Lower leg skin (tissue), 4 donors: Measurements from ENCODE around the gene ZNF606. TPM values are rescaled to one million over a fixed set of nuclear protein-coding genes. Genes with fewer than 3 reads are reported as not detected.

Experiments
- DNase-seq, 2 donors: peaks; one replicate each; pipeline ENCODE4 v3.0.0-alpha.2; 2019; ENCODE audit warnings: low spot score in 2 of 2
- H3K4me3 ChIP-seq: fragments of 200-600 bp; sonication (generic); 2 replicates; pipeline ENCODE4 v1.5.1; 2017; ENCODE audit warnings: mild to moderate bottlenecking, low read depth; ENCODE audit not compliant: poor library complexity, severe bottlenecking
- CTCF ChIP-seq, 3 donors: fragments of 450-650 bp; IDR thresholded peaks; one replicate each; pipeline ENCODE4 v1.5.1; 2016; ENCODE audit warnings: antibody characterized with exemption in 3 of 3, mild to moderate bottlenecking in 3 of 3, moderate library complexity in 2 of 3
- POLR2A ChIP-seq, 2 donors: fragments of 450-650 bp; IDR thresholded peaks; one replicate each; pipeline ENCODE4 v1.6.1; 2016 to 2017; ENCODE audit warnings: antibody characterized with exemption in 2 of 2, mild to moderate bottlenecking in 1 of 2, moderate library complexity in 1 of 2
- WGBS, 2 donors: methylation state at CpG; one replicate each; pipeline ENCODE4 v1.1.5; 2018; 5-methylcytosine and 5-hydroxymethylcytosine counted together
- intact Hi-C: fragments of 100-400 bp; cut with DNase I; formaldehyde crosslinking; loops from one replicate; pipeline ENCODE4 v1.15.0; 2023; ENCODE audit warnings: low total_unique reads
- total RNA-seq, 4 donors: library from RNA; depleted of rRNA; stranded (reverse); fragments of >200 nt; gene quantifications; one replicate each; pipeline ENCODE4 v1.1.0, GENCODE V29; 2016

The ZNF606 gene
- total RNA-seq, 4 donors from 2014 or later = 9.6 to 53.4 (median 16.3) TPM

DNA sequence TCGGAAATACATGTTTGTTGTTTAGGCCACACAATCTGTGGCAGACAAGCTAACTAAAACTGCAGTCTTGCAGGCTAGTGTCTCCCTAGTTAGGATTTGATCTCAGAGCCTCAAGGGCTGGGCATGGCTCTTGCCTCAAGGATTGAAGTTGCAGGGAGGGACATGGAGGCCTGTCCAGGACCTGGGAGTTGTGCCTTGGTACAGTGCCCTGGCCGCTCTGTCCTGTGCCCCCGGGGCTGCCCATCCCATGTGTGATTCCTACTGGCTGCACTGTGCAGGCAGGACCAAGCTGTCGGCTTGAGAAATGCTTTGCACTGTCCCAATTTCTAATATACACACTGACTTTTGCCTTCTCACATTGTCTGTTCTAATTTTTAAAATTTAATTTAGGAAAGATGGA is 47.6 kb downstream of the ZNF606 start:
- H3K4me3 ChIP-seq = no peak overlapping the region
- 94 to 98% methylated on average over 4 of the region's 4 CpGs for WGBS, 2 donors
- intact Hi-C loops = no loop called here
- TF ChIP-seq CTCF (IDR thresholded peaks at IDR 0.05) (no peak), POLR2A (IDR thresholded peaks at IDR 0.05) (no peak)
- DNase-seq = peak in 1 of 2 donors; percentile 50

- no peak overlapping the region for H3K4me3 ChIP-seq
- no peak for DNase-seq
- intact Hi-C loops = no loop called here
- 93 to 96% methylated on average over 12 of the region's 12 CpGs for WGBS, 2 donors
- TF ChIP-seq POLR2A (IDR thresholded peaks at IDR 0.05) (no peak), CTCF (IDR thresholded peaks at IDR 0.05) (no peak)
These were observed 52.9 kb downstream of the ZNF606 start for GRCh38 chr19:57949702-57950101.

- DNase-seq = no peak
- no peak for TF ChIP-seq POLR2A (IDR thresholded peaks at IDR 0.05)
- TF ChIP-seq CTCF (IDR thresholded peaks at IDR 0.05) = no peak
- intact Hi-C loops = no loop called here
- WGBS, 2 donors = 94 to 96% methylated on average over 18 to 24 of the region's 24 CpGs
- no peak overlapping the region for H3K4me3 ChIP-seq
These were observed 53.3 kb downstream of the ZNF606 start for GRCh38 chr19:57949296-57949695.

GRCh38 chr19:57947419-57948134 is 55.0 kb downstream of the ZNF606 start, which contains the start of gene ZNF256:
Gene ZNF256, minus strand, starts transcription at chr19:57947706. Its CDS starts 232 bp downstream, at chr19:57947474.
- peak within 1 kb of the TSS; percentile 93 for H3K4me3 ChIP-seq
- intact Hi-C loops = no loop called here
- DNase-seq = peak; percentile 90 to 97
- WGBS, 2 donors = 9 to 15% methylated on average over 29 to 40 of the region's 54 CpGs
- TF ChIP-seq CTCF (IDR thresholded peaks at IDR 0.05) = no peak
- TF ChIP-seq POLR2A (IDR thresholded peaks at IDR 0.05) = no peak

DNA sequence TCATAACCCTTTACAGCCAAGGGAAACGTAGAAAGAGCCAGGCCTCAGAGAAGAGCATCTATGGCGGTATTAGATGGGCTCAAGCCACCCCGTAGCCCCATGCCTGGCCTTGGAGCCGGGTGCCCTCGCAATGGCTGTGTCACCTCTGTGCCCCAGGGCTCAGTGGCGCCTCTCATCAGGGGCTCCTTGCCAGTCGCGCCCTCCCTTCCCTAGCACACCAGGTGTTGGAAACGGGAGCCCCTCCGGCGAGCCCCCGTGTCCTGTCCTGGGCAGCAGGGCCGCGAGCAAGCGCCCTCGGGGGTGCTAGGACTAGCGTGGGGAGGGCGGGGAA is 55.6 kb downstream of the ZNF606 start:
- TF ChIP-seq CTCF (IDR thresholded peaks at IDR 0.05) (no peak), POLR2A (IDR thresholded peaks at IDR 0.05) (no peak)
- peak overlapping the region; percentile 93 for H3K4me3 ChIP-seq
- WGBS, 2 donors = 0 to 1% methylated on average over 5 to 16 of the region's 18 CpGs
- intact Hi-C loops = no loop called here
- no peak for DNase-seq

GRCh38 chr19:57946316-57946715 is 56.3 kb downstream of the ZNF606 start:
- H3K4me3 ChIP-seq = no peak overlapping the region
- no peak for DNase-seq
- TF ChIP-seq CTCF (IDR thresholded peaks at IDR 0.05) = no peak
- no peak for TF ChIP-seq POLR2A (IDR thresholded peaks at IDR 0.05)
- intact Hi-C loops = no loop called here
- WGBS, 2 donors = 52 to 82% methylated on average over 2 of the region's 2 CpGs
